SK-N-SH (cell line): ENCODE measurements around the gene SH3TC1. TPM values are rescaled to one million over a fixed set of nuclear protein-coding genes. Genes with fewer than 3 reads are reported as not detected.

Source experiments
- CTCF ChIA-PET: fragments of 300-600, 350-600 bp; formaldehyde crosslinking; extraction: SDS; loops from one replicate; lab custom pipeline; 2021; lab: Yijun Ruan, JAX
- POLR2A ChIA-PET: fragments of 350-600 bp; sonication (Branson Sonifier 250); formaldehyde crosslinking; extraction: SDS; loops from one replicate; lab custom pipeline; 2020; ENCODE audit warnings: antibody characterized with exemption, inconsistent platforms; lab: Yijun Ruan, JAX
- DNase-seq: peaks from one replicate; pipeline ENCODE4 v3.0.0; 2012
- H2AFZ ChIP-seq: fragments of 200-600 bp; sonication (generic); 2 replicates; pipeline ENCODE4 v1.8.1; 2016; ENCODE audit warnings: antibody characterized with exemption, mild to moderate bottlenecking, low read depth
- H3F3A ChIP-seq: fragments of 200-600 bp; sonication (generic); replicated peaks from 2 replicates; pipeline ENCODE3; 2016; ENCODE audit warnings: antibody characterized with exemption, mild to moderate bottlenecking; ENCODE audit not compliant: insufficient read depth
- H3K27ac ChIP-seq, 2 experiments: fragments of 200-500 bp in 1 of 2; fragments of 200-600 bp in 1 of 2; sonication (Bioruptor generic) in 1 of 2; sonication (generic), shearing (Covaris generic) in 1 of 2; 2 replicates each; pipeline versions ENCODE4 v1.5.1 to v1.6.1; 2014 to 2016; ENCODE audit warnings: low read depth in 2 of 2, inconsistent platforms in 1 of 2, low read length in 1 of 2, mild to moderate bottlenecking in 1 of 2, mixed read lengths in 1 of 2
- H3K27me3 ChIP-seq: fragments of 200-600 bp; sonication (generic), shearing (Covaris generic); 2 replicates; pipeline ENCODE4 v1.6.1; 2016; ENCODE audit warnings: mixed run types; ENCODE audit not compliant: insufficient read depth
- H3K36me3 ChIP-seq, 2 experiments: fragments of 200-500 bp in 1 of 2; fragments of 200-600 bp in 1 of 2; sonication (Bioruptor generic) in 1 of 2; sonication (generic) in 1 of 2; replicated peaks in 1 of 2; 2 replicates each; pipeline versions ENCODE3 to v1.5.1; 2014 to 2016; ENCODE audit warnings: low read length in 1 of 2, mild to moderate bottlenecking in 1 of 2; ENCODE audit not compliant: insufficient read depth in 2 of 2, control insufficient read depth in 1 of 2
- H3K4me1 ChIP-seq, 2 experiments: fragments of 200-500 bp in 1 of 2; fragments of 200-600 bp in 1 of 2; sonication (Bioruptor generic) in 1 of 2; sonication (generic), shearing (Covaris generic) in 1 of 2; 2 replicates each; pipeline versions ENCODE4 v1.5.1 to v1.6.1; 2014 to 2016; ENCODE audit warnings: low read depth in 1 of 2, low read length in 1 of 2, mixed run types in 1 of 2; ENCODE audit not compliant: insufficient read depth in 2 of 2, control insufficient read depth in 1 of 2
- H3K4me2 ChIP-seq: fragments of 200-600 bp; sonication (generic), shearing (Covaris generic); 2 replicates; pipeline ENCODE4 v1.6.1; 2017; ENCODE audit warnings: mixed run types
- H3K4me3 ChIP-seq, 2 experiments: fragments of 200-500 bp in 1 of 2; fragments of 200-600 bp in 1 of 2; sonication (Bioruptor generic) in 1 of 2; sonication (generic), shearing (Covaris generic) in 1 of 2; 2 replicates each; pipeline versions ENCODE4 v1.5.1 to v1.8.1; 2014 to 2016; ENCODE audit warnings: low read depth in 2 of 2, inconsistent platforms in 1 of 2, low read length in 1 of 2, mild to moderate bottlenecking in 1 of 2, mixed read lengths in 1 of 2, moderate library complexity in 1 of 2
- H3K79me2 ChIP-seq: fragments of 200-600 bp; sonication (generic); 2 replicates; pipeline ENCODE4 v1.8.1; 2017; ENCODE audit warnings: mild to moderate bottlenecking; ENCODE audit not compliant: insufficient read depth
- H3K9ac ChIP-seq: fragments of 200-600 bp; sonication (generic); 2 replicates; pipeline ENCODE4 v1.6.1; 2017; ENCODE audit warnings: mixed run types
- H3K9me2 ChIP-seq: fragments of 200-600 bp; sonication (generic); 2 replicates; pipeline ENCODE4 v1.6.1; 2017; ENCODE audit warnings: mixed run types
- H3K9me3 ChIP-seq: fragments of 200-600 bp; sonication (generic); 2 replicates; pipeline ENCODE4 v1.6.1; 2017; ENCODE audit warnings: mixed run types, mild to moderate bottlenecking, moderate library complexity
- H4K20me1 ChIP-seq: fragments of 200-600 bp; sonication (generic); 2 replicates; pipeline ENCODE4 v1.6.1; 2017; ENCODE audit warnings: mild to moderate bottlenecking, mixed run types; ENCODE audit not compliant: insufficient read depth
- CHD2 ChIP-seq: fragments of 150-350 bp; IDR thresholded peaks from 2 replicates; pipeline ENCODE4 v1.6.1; 2018; ENCODE audit warnings: low read length; ENCODE audit not compliant: partially characterized antibody
- EZH2phosphoT487 ChIP-seq: fragments of 200-600 bp; sonication (generic); IDR thresholded peaks from 2 replicates; pipeline ENCODE4 v1.6.1; 2017; ENCODE audit warnings: low read depth, mixed run types, mild to moderate bottlenecking, antibody characterized with exemption, moderate library complexity, borderline replicate concordance
- FOSL2 ChIP-seq: IDR thresholded peaks from 2 replicates; pipeline ENCODE4 v1.4.0; 2012; ENCODE audit warnings: low read depth, mild to moderate bottlenecking, moderate library complexity, borderline replicate concordance
- FOXJ3 ChIP-seq: sonication (generic); formaldehyde crosslinking; IDR thresholded peaks from 2 replicates; pipeline ENCODE4 v1.5.1; 2020; ENCODE audit warnings: mild to moderate bottlenecking, missing genetic modification reagents
- JUND ChIP-seq: IDR thresholded peaks from 2 replicates; pipeline ENCODE4 v1.4.0; 2012
- NRF1 ChIP-seq: IDR thresholded peaks from 2 replicates; pipeline ENCODE4 v1.6.1; 2012; ENCODE audit warnings: low read depth, mild to moderate bottlenecking, low read length
- POLR2AphosphoS5 ChIP-seq: IDR thresholded peaks from 2 replicates; pipeline ENCODE4 v1.6.1; 2012; ENCODE audit warnings: low read depth, low read length
- RAD21 ChIP-seq: IDR thresholded peaks from 2 replicates; pipeline ENCODE4 v1.6.1; 2012; ENCODE audit warnings: mild to moderate bottlenecking, low read length
- SMC3 ChIP-seq: IDR thresholded peaks from 2 replicates; pipeline ENCODE4 v1.6.1; 2012; ENCODE audit warnings: low read depth, low read length, improper control_type of control experiment
- TAF1 ChIP-seq: IDR thresholded peaks from 2 replicates; pipeline ENCODE4 v1.6.1; 2012; ENCODE audit warnings: low read depth, mild to moderate bottlenecking, low read length, moderate library complexity, borderline replicate concordance
- TEAD4 ChIP-seq: IDR thresholded peaks from 2 replicates; pipeline ENCODE4 v1.4.0; 2012; ENCODE audit warnings: mild to moderate bottlenecking, borderline replicate concordance; ENCODE audit not compliant: insufficient read depth
- WGBS: methylation state at CpG from one replicate; pipeline ENCODE4 v1.1.6; 2017; ENCODE audit warnings: low lambda C conversion rate; 5-methylcytosine and 5-hydroxymethylcytosine counted together
- polyA plus RNA-seq, 3 experiments: library from polyadenylated mRNA; depleted of rRNA; stranded (reverse); fragments of >200 nt; gene quantifications; 2 replicates each; pipeline ENCODE4 v1.2.3, GENCODE V29; 2012
- TF ChIP-seq, protein P1 (sequence below): IDR thresholded peaks from 2 replicates; pipeline ENCODE4; 2012
- TF ChIP-seq, protein P2 (sequence below): fragments of 150-350 bp; IDR thresholded peaks from 2 replicates; pipeline ENCODE4 v1.6.1; 2016; ENCODE audit warnings: mild to moderate bottlenecking, low read depth, low read length
- TF ChIP-seq, protein P3 (sequence below): IDR thresholded peaks from 2 replicates; pipeline ENCODE4 v1.6.1; 2012; ENCODE audit warnings: mild to moderate bottlenecking, low read depth, low read length, moderate library complexity
- TF ChIP-seq, protein P4 (sequence below): IDR thresholded peaks from 2 replicates; pipeline ENCODE4 v1.4.0; 2012; ENCODE audit warnings: low read depth, borderline replicate concordance
- TF ChIP-seq, protein P5 (sequence below): IDR thresholded peaks from 2 replicates; pipeline ENCODE4 v1.4.0; 2012; ENCODE audit warnings: low read depth, borderline replicate concordance

The SH3TC1 gene
- polyA plus RNA-seq, 1 of the 3 experiments (the other 2 are of a cell fraction), result 2.7 TPM

DNA sequence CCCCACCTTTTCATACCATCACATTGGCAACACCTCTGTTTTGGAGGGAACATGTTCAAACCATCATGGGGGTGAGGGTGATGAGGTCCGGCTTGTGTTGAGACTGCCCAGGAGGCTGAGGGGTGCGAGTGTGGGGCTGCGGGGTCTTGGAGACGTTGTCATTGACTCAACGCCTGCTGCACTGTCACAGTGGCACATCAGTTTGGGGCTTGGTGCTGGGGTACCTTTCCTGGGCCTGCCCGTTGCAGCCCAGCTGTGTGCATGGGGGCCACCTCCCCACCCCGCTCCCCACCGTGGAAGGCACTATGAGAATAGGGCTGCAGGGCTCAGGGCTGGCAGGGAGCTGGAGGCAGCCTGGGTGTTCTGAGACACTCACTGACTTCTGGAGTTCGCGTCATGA lies 72.7 kb downstream of the SH3TC1 start:
- Histone ChIP-seq H3K36me3 (no peaks in the 10 kb centered on the region), H3K27ac (no peak overlapping the region), H3K4me3 (no peak overlapping the region), H3K9me2 (no peaks in the 10 kb centered on the region), H3F3A (peaks cover 8% of the 10 kb centered on the region), H3K4me2 (no peak overlapping the region), H3K9me3 (no peaks in the 10 kb centered on the region), H3K9ac (no peak overlapping the region), H3K27me3 (no peaks in the 10 kb centered on the region), H3K4me1 (peaks cover 18 to 55% of the 10 kb centered on the region in 2 experiments; a peak in 3 of 4 replicates), H2AFZ (no peak overlapping the region), H4K20me1 (no peaks in the 10 kb centered on the region), H3K79me2 (no peaks in the 10 kb centered on the region)
- no peak for DNase-seq
- WGBS, result 100% methylated on average over 4 of the region's 10 CpGs
- TF ChIP-seq, protein P1, sequence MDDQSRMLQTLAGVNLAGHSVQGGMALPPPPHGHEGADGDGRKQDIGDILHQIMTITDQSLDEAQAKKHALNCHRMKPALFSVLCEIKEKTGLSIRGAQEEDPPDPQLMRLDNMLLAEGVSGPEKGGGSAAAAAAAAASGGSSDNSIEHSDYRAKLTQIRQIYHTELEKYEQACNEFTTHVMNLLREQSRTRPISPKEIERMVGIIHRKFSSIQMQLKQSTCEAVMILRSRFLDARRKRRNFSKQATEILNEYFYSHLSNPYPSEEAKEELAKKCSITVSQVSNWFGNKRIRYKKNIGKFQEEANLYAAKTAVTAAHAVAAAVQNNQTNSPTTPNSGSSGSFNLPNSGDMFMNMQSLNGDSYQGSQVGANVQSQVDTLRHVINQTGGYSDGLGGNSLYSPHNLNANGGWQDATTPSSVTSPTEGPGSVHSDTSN, result no peak
- TF ChIP-seq NRF1 (no peak), RAD21 (no peak), JUND (no peak), POLR2AphosphoS5 (no peak), CHD2 (no peak), TEAD4 (no peak), TAF1 (no peak), SMC3 (no peak), EZH2phosphoT487 (no peak), FOXJ3 (CRISPR knock-in tag) (no peak), FOSL2 (no peak)
- TF ChIP-seq, protein P2, sequence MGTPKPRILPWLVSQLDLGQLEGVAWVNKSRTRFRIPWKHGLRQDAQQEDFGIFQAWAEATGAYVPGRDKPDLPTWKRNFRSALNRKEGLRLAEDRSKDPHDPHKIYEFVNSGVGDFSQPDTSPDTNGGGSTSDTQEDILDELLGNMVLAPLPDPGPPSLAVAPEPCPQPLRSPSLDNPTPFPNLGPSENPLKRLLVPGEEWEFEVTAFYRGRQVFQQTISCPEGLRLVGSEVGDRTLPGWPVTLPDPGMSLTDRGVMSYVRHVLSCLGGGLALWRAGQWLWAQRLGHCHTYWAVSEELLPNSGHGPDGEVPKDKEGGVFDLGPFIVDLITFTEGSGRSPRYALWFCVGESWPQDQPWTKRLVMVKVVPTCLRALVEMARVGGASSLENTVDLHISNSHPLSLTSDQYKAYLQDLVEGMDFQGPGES, result no peak
- TF ChIP-seq, protein P3, sequence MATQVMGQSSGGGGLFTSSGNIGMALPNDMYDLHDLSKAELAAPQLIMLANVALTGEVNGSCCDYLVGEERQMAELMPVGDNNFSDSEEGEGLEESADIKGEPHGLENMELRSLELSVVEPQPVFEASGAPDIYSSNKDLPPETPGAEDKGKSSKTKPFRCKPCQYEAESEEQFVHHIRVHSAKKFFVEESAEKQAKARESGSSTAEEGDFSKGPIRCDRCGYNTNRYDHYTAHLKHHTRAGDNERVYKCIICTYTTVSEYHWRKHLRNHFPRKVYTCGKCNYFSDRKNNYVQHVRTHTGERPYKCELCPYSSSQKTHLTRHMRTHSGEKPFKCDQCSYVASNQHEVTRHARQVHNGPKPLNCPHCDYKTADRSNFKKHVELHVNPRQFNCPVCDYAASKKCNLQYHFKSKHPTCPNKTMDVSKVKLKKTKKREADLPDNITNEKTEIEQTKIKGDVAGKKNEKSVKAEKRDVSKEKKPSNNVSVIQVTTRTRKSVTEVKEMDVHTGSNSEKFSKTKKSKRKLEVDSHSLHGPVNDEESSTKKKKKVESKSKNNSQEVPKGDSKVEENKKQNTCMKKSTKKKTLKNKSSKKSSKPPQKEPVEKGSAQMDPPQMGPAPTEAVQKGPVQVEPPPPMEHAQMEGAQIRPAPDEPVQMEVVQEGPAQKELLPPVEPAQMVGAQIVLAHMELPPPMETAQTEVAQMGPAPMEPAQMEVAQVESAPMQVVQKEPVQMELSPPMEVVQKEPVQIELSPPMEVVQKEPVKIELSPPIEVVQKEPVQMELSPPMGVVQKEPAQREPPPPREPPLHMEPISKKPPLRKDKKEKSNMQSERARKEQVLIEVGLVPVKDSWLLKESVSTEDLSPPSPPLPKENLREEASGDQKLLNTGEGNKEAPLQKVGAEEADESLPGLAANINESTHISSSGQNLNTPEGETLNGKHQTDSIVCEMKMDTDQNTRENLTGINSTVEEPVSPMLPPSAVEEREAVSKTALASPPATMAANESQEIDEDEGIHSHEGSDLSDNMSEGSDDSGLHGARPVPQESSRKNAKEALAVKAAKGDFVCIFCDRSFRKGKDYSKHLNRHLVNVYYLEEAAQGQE, result no peak
- TF ChIP-seq, protein P4, sequence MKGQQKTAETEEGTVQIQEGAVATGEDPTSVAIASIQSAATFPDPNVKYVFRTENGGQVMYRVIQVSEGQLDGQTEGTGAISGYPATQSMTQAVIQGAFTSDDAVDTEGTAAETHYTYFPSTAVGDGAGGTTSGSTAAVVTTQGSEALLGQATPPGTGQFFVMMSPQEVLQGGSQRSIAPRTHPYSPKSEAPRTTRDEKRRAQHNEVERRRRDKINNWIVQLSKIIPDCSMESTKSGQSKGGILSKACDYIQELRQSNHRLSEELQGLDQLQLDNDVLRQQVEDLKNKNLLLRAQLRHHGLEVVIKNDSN, result no peak
- TF ChIP-seq, protein P5, sequence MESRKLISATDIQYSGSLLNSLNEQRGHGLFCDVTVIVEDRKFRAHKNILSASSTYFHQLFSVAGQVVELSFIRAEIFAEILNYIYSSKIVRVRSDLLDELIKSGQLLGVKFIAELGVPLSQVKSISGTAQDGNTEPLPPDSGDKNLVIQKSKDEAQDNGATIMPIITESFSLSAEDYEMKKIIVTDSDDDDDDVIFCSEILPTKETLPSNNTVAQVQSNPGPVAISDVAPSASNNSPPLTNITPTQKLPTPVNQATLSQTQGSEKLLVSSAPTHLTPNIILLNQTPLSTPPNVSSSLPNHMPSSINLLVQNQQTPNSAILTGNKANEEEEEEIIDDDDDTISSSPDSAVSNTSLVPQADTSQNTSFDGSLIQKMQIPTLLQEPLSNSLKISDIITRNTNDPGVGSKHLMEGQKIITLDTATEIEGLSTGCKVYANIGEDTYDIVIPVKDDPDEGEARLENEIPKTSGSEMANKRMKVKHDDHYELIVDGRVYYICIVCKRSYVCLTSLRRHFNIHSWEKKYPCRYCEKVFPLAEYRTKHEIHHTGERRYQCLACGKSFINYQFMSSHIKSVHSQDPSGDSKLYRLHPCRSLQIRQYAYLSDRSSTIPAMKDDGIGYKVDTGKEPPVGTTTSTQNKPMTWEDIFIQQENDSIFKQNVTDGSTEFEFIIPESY, result no peak
- ChIA-PET CTCF (interaction anchor here (1.5 to 4.3 kb wide), 4 partner anchors 30 to 131 kb away, joined by 5 to 26 read pairs (median 8); no protein-coding TSS in a partner anchor), POLR2A (no interaction called here)
